ENCODE measurements around the gene TNFRSF9.
"Not testable (repeated sequence)": the region's sequence is repeated elsewhere in the genome, so short reads cannot be mapped to it uniquely, and the experiment has no call there.

Gene TNFRSF9

GRCh38 chr1:7960165-7960564 lies 19.5 kb upstream of the TNFRSF9 start:
- no peak for DNase-seq

- DNase-seq, result no peak
Measured at GRCh38 chr1:7956218-7957032, 15.8 kb upstream of the TNFRSF9 start.

- no peak for DNase-seq
Measured at GRCh38 chr1:7954683-7955082, 14.0 kb upstream of the TNFRSF9 start.

- peak; percentile 91 to 93 for DNase-seq
Measured at GRCh38 chr1:7953850-7954609, 13.4 kb upstream of the TNFRSF9 start.

GRCh38 chr1:7952791-7953190 lies 12.2 kb upstream of the TNFRSF9 start:
- DNase-seq, result not testable (repeated sequence)

- peak in 1 of 2 experiments; percentile 25 for DNase-seq
Measured at GRCh38 chr1:7948960-7949359, 8.3 kb upstream of the TNFRSF9 start.

GRCh38 chr1:7943251-7943650 lies 2.6 kb upstream of the TNFRSF9 start:
- no peak for DNase-seq

- peak; percentile 47 to 55 for DNase-seq
Measured at GRCh38 chr1:7942214-7942921, 1.7 kb upstream of the TNFRSF9 start.

GRCh38 chr1:7941437-7941793 lies 776 bp upstream of the TNFRSF9 start:
- DNase-seq, result no peak

- no peak for DNase-seq
Measured at GRCh38 chr1:7940034-7940433, 605 bp downstream of the TNFRSF9 start.

GRCh38 chr1:7938070-7938469 lies 2.6 kb downstream of the TNFRSF9 start:
- no peak for DNase-seq

- DNase-seq, result no peak
Measured at GRCh38 chr1:7932524-7933138, 8.0 kb downstream of the TNFRSF9 start.

GRCh38 chr1:7931446-7931812 lies 9.2 kb downstream of the TNFRSF9 start:
- DNase-seq, result no peak

- peak in 1 of 2 experiments; percentile 56 for DNase-seq
Measured at GRCh38 chr1:7930645-7931445, 9.8 kb downstream of the TNFRSF9 start.

GRCh38 chr1:7929637-7930036 lies 11.0 kb downstream of the TNFRSF9 start:
- DNase-seq, result no peak

- DNase-seq, result no peak
Measured at GRCh38 chr1:7928247-7928646, 12.4 kb downstream of the TNFRSF9 start.

GRCh38 chr1:7927061-7927460 lies 13.6 kb downstream of the TNFRSF9 start:
- not testable (repeated sequence) for DNase-seq

- DNase-seq, result no peak
Measured at GRCh38 chr1:7922301-7922700, 18.3 kb downstream of the TNFRSF9 start.

GRCh38 chr1:7921796-7922195 lies 18.8 kb downstream of the TNFRSF9 start:
- DNase-seq, result no peak

GRCh38 chr1:7919880-7920279 lies 20.8 kb downstream of the TNFRSF9 start:
- DNase-seq, result no peak

- DNase-seq, result not testable (repeated sequence)
Measured at GRCh38 chr1:7917971-7918370, 22.7 kb downstream of the TNFRSF9 start.

- DNase-seq, result no peak
Measured at GRCh38 chr1:7916501-7916830, 24.2 kb downstream of the TNFRSF9 start.
